ENCODE measurements around the gene TRIM66.

The TRIM66 gene

DNA sequence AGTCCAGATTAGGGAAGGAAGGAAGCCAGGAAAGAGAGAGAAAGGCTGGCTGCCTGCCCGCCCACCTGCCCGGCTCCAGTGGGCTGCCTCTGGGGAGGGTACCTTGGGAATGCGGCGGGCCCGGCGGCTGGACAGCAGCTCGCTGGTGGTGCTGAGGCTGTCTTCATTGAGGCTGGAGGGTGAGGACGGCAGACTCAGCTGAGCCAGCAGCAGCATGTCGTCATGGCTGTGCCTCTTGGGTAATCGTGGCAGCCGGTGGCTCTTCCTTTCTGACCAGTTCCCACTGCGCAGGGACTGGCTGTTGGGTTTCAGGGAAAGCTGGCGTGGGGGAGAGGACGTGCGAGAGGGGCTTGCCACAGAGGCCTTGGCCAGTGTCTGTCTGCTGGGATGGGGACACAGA is 33.0 kb upstream of the TRIM66 start:
- in situ Hi-C loops (cut with HindIII; ENCODE audit: low sequenced_read_pairs), result no loop called here

DNA sequence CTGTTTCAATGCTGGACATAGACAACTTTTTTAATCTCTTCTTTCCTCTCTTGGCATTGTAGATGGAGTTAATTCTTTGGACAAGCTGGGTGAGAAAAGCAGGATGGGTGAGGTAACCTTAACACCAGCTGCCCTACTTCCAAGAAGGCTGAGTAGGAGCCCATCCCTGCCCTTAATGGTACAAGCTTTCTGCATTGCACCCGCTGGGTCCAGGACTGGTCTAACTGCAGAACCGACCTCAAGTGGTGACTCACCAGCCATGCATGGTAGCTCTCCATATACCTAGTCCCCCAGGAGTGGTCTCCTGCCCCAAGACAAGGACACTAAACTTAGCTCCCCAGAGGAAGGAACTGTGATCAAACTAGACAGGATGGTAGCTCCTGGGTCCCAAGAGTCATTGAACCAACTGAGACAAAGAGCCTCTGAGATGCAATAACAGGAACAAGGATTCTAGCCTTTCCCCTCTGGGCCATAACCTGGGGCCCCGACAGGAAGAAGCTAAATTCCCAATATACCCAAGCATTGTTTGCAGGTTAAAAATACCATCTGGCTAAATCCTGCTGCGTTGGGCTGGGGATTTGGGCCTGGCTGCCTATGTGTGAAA is 32.3 kb upstream of the TRIM66 start:
- in situ Hi-C loops (cut with HindIII; ENCODE audit: low sequenced_read_pairs), result no loop called here

DNA sequence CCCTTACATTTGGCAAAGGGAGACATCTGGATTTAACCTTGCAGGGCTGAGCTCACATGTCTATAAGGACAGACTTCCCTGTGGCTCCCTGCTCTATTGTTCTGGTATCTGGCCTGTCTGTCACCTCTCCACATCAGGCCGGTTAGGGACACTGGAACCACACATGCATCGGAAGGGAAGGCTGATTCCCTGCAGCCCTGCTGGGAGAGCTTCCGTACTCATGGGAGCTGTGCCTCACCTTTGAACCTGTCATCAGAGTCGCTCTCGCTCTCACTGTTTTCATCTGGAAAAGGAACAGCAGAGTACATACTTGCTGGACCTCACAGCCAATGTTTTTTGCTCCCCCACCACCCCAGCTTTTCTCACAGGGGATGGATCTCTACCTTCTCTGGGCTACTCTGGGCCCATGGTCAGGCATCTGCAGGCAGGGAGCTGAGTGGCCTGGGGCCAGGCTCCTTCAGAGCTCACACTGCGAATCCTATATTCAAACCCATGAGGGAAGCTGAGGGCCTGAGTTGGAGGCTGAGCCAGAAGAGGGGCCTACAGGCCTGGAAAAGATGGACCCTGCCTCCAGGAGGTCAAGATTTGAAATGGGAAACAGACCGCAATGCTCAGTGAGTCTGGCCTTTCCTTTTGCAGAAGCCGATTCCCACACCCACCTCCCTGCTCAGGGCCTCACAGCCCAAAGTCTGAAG is 31.4 kb upstream of the TRIM66 start:
- in situ Hi-C loops (cut with HindIII; ENCODE audit: low sequenced_read_pairs), result no loop called here

DNA sequence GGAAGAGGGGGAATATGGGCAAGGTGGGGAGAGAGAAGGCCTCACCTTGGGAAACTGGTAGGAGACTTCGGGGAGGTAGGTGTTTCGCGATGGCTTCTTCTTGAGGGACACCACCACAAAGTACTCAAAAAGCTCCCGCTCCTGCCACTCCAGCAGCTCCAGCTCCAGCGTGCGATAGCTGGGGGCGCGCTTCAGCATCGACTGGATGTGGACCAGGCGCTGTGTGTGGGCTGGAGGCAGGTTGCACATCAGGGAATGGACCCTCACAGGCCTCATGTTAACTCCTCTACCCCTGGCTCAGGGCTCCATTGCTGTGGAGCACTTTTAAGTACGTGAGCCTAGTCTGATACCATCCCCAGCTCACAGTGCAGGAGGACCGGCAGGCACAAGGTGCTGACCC is 30.0 kb upstream of the TRIM66 start:
- in situ Hi-C loops (cut with HindIII; ENCODE audit: low sequenced_read_pairs), result no loop called here

DNA sequence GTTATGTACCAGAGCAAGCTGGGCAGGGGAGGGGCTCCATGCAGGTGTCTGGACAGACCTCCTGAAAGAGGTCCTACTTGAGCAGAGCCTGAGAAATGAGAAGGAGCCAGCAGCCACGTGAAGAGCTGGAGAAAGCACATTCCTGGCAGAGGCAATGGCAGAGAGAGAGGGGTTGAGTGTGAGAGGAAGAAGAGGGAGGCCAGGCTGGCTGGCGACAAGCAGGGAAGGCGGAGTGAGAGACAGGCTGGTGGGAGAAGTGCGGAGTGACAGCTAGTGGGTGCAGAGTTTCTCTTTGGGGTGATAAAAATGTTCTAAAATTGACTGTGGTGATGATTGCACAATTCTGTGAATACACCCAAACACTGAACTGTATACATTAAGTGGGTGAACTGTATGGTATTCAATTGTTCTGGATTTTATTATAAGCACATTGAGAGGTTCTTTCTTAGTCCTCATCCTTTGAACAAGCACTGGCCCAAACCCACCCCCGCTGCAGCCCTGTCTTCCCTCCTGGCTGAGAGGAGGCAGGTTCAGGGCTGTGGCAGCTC is 29.5 kb upstream of the TRIM66 start:
- in situ Hi-C loops (cut with HindIII; ENCODE audit: low sequenced_read_pairs), result no loop called here

DNA sequence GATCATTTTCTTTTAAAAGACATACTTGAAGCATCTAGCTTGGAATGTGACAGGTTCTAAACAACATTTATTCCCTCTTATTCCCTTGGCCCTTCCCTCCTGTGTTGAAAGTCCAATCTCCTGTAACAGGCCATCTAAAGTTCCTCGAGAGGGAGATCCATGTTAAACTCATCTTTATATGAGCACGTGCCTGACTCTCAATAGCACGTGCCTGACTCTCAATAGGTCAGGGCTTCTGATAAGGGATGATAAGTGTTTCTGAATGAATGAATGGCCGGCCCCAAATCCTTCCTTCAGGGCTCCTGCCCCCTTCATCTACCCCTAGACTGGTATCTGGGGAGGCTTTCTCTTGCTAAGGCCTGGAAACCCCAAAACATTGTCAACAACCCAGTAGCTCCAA is 27.3 kb upstream of the TRIM66 start:
- in situ Hi-C loops (cut with HindIII; ENCODE audit: low sequenced_read_pairs), result no loop called here

DNA sequence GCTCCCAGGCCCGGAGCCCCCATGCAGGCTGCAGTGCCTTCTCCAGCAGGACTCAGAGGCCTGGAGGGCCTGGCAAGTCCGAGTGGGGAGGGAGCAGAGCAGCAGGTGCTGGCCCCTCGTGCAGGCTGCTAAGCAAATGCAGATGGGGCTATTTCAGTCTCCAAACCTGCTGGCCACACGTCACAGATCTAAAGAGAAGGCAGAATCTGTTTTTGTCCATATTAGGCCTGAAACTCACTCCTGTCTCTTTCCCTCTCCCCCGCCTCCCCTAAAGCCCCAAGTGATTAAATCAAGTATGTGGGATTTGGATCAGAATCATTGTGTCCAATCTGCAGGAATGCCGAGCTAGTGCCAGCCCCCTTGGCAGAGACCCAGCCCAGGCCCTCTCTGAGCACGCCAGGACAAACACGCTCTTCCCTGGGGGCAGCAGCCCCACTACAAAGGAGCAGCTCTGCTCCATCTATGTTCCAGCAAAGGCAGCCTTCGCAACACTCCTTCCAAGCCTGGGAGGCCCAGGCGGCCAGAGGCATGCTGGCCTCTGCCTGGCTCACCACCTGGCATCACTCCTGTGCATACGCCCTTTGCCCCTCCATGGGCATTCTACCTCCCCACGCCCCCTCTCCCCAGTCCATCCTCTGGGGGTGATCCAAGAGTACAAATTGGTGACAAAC is 26.7 kb upstream of the TRIM66 start:
- in situ Hi-C loops (cut with HindIII; ENCODE audit: low sequenced_read_pairs), result no loop called here

DNA sequence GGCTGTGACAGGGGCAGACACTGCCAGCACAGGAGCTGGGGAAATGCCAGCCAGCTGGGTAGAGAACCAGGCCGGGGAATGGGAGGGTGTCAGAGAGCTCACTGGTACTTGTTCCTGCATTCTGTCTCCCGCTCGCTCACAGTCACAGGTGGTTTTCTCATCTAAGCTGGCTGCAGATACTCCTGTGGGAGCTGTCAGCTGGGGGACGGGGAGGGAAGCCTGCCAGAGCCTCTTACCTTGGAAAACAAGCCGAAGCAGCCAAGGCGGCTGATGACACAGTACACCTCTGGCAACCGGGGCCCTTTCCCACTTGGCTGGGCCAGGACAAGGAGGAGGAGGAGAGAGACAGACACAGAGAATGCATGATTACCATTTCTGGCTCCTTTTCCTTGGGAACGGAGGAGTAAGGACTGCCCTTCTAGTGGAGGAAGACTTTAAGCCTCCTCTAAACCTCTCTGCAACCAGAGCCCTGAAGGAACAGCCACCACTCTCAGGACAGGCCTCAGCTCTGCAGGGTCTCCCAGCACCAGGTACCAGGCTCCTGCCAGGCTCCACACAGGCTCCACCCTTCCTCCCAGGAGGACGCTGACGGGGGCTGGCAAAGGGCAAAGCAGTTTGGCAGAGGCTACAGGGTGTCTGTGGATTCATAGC is 25.2 kb upstream of the TRIM66 start:
- in situ Hi-C loops (cut with HindIII; ENCODE audit: low sequenced_read_pairs), result no loop called here

DNA sequence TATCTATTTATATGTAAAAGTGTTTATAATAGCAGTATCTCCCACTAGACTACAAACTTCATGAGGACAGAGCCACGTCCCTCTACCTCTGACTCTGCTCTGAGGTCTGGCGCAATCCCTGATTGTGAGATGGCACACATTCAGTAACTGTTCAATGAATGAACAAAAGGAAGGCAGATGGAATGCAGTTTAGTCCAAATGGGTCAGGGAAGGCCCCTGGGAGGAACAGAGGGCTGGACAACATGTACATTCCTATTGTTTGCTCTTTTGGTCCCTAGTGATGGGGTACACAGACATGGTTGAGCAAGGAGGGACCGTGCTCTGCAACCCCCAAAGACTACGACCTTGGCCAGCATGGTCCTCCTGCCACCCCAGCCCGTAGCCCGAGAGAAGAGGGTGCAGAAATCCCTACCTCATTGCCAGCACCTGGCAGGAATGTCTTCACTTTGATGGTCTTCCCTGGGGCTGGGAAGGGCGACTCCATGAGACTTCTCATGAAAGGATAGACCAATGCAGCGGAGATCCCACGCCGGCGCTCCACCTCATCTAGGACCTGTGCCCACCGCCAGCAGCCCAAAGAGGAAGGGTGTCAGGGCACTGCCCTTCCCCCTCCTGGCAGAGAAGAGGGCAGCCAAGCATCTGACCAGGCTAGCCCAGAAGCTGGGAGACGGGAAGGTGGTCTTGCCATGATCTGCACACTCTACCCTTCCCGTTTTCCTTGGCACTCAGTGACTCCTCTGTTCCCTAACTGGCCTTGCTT is 24.4 kb upstream of the TRIM66 start:
- in situ Hi-C loops (cut with HindIII; ENCODE audit: low sequenced_read_pairs), result no loop called here

DNA sequence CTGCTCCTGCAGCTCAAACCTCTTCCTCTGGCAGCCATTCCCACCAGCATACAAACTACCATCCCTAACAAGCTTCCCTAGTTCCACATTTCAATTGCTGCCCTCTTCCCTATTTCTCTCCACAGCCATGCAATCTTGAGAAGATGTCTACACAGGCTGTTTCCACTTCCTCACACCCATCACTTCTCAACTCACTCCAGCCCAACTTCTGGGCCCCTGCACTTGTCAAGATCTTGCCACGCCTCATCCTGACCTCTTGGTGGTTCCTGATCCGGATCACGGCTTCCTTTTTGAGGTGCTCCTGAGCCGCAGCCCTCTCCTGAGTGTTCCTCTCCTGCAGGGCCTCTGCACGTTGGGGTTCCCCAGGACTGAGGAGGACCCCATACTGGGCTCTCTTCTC is 22.7 kb upstream of the TRIM66 start:
- in situ Hi-C loops (cut with HindIII; ENCODE audit: low sequenced_read_pairs), result no loop called here

DNA sequence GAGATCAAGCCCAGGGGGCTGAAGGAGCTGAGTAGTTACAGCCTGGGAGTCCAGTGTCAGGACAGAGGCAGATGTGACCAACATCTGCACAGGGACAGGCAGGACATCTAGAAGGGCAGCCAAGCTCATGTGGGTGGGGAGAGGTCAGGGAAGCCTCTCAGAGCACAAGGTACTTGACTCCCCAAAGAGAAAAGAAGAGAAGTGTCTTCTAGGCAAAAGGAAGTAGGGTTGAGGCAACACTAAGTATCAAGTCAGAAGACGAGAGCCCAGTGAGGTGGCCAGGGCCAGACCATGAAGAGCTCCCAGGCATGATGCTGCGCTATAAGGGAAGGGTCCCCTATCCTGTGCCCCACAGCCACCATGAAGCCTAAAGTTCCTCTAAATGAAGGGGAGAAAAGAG is 21.7 kb upstream of the TRIM66 start:
- in situ Hi-C loops (cut with HindIII; ENCODE audit: low sequenced_read_pairs), result no loop called here

DNA sequence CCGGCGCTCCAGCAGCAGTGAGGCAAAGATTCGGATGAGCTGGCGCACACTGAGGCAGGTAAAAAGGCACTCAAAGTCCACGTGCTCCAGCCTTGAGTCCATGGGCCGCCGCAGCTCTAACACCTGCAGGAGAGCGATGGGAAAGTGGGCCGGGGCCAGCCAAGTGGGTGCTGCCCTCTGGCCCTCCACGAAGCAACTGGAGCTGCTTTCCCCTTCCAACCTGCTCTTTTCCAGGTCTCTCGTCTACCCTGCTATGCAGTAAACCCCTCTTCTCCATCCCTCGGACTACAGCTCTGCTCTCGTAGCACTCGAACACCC is 20.1 kb upstream of the TRIM66 start:
- in situ Hi-C loops (cut with HindIII; ENCODE audit: low sequenced_read_pairs), result no loop called here

DNA sequence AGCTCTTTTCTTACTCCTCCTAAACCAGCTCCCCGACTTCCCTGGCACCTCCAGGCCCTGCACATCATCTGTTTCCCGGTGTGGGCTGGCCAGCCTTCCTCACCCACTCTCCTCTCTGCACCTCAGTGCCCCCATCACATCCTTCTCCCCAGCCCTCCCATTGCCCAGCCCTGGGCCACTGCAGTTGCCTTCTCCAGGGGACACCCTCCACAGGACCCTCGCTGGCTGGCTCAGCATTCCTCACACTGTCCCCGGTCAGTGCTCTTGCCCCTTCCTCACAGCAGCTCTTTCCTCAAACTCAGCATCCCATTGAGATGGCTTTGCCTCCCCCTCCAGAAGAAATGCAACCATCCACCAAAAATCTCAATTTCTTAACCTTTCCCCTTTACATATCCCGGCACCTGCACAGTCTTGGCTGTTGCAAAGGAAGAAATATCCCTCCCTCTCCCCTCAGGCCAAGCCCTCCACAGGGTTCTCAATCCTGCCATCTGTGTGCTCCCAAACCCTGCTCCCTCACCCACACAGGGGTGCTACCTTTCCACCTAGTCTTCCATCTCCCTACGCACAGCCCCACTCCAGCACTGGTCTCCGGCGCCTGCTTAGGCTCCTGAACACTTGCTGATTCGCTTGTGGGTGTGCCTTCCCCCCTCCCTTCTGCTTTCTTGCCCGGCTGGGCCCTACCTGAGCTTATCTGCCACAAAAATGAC is 19.6 kb upstream of the TRIM66 start:
- in situ Hi-C loops (cut with HindIII; ENCODE audit: low sequenced_read_pairs), result no loop called here

DNA sequence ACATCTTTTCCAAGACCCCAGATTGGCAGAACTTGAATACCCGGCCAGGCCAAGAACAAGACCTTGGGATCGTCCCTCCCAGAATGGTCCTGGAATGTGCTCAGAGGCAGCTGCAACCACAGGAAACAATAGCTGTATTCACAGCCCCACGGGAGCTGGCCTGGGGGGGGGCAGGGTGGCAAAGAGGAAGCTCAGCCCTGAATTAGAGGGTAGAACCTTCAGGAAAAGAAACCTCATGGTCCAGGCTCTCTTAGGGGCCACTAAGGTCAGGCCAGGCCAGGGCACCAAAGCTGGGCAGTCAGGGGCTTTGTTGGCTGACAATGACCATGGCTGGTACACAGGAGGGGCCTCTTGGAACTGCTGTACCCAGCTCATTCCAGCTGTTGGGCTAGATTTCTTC is 17.4 kb upstream of the TRIM66 start:
- in situ Hi-C loops (cut with HindIII; ENCODE audit: low sequenced_read_pairs), result no loop called here

DNA sequence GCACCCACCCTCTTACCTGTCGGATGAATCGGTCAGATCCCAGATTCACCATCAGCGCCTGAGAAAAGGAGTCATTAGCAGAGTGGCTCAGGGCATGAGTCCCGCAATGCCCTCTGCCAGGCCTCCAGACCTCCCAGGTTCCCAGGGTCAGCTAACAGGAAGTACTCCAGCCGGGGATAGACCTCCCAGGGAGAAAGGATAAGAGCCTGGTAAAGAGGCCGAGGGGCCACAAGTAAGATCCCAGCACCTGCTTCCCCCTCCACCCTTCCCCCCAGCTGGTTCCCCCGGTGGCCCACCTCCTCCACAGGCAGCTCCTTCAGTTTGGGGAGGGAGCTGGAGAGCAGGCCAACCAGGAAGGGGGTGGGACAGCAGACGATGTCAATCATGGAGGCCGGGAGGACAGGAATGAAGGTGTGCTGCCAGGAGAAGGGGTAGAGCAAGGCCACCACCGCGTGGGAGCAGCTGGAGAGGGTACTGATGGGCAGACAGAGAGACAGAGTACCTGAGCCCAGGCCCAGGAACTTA is 16.5 kb upstream of the TRIM66 start:
- in situ Hi-C loops (cut with HindIII; ENCODE audit: low sequenced_read_pairs), result no loop called here

DNA sequence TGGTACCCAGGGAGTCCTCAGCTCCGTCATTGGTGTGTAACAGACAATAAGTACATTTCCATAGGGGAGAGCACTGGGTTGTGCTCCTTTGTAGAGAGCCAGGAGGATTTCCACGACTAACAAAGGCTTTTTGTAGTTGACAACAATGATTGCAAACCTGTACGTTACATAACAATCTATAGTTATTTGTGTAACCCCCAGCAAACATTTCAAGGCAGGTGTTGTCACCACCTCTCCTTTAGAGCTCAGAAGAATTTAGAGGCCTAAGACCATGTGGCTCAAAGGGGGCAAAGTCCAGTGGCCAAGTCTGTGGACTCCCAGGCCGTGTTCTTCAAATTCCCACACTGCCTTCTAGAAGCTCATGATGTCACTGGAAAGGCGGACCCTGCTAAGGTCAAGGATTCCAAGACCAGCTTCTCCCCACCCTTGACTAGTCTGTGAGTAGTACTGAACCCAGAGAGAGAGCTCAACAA is 15.9 kb upstream of the TRIM66 start:
- in situ Hi-C loops (cut with HindIII; ENCODE audit: low sequenced_read_pairs), result no loop called here

DNA sequence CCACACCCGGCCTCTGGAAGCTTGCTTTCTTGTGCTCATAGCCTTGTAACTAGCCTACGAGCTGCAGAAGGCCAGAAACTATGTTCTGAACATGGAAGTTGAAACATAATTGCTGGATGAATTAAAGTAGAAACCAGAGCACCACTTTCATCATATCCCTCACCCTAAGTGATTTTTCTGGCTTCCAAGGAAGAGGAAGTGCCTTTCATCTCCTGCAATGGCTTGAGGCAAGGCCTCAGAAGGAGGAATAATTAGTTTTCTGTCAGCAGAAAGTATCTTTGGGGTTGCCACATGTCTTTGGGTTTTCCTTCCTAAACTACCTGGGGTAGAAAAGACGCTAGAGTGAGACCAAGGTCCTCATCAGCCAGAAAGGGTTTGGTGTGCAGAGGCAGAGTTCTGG is 14.6 kb upstream of the TRIM66 start:
- in situ Hi-C loops (cut with HindIII; ENCODE audit: low sequenced_read_pairs), result no loop called here

DNA sequence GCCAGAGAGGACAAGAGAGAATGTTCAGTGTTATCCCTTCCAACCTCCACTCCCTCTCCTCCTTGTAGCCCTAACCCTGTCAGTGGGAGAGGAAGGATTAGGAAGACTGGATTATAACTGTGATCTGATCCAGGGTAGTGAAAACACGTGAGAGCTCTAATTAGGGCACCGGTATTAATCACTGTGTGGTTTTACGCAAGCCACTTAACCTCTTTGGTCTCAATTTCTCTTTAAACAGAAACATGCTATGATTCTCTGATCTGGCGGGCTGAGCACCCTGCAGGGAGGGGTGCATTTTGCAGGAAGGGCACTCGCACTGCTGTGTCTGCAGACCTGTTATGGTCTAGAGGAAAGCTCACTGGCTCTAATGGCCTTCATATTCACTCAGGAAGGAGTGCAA is 11.7 kb upstream of the TRIM66 start:
- in situ Hi-C loops (cut with HindIII; ENCODE audit: low sequenced_read_pairs), result no loop called here

DNA sequence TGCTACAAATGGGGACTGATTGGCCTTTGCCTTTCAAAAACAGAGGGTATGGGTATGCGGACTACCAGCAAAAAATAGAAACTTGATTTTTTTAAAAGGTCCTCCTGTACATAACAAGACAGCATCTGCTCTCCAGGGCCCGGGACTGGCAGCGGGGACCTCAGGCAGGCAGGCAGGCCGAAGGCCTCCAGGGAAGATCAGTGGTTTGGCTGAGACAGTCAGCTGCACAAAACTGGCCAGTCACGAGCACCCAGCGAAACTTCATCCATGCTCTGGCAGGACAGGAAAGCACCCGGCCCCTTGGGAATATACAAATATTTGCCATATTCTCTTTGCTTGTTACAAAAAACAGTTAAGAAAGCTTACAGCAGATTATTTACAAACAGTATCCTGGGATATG is 11.1 kb upstream of the TRIM66 start:
- in situ Hi-C loops (cut with HindIII; ENCODE audit: low sequenced_read_pairs), result no loop called here

DNA sequence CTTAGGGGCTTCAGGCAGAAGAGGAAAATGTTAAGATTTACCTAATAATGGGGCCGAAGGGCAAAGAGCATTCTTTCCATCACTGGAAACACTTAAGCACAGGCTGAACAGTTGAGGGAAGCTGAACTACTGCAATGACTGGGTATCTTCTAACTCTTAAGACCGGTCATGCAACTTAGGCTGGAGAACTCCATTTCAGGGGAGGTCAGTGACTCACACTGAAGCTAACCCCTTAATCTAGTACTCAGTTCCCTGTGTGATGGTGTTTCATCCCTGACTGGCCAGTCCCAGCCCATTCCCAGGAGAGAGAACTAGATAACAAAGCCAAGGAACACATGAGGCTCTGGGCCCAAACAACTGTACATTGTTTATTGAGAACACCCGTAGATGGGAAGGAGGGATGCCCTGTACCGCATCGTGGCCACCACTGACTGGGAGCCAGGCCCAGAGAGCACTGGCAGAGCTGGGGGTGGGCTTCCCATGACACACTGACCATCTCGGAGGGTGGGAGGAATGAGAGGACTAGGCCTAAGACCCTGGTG is 10.6 kb upstream of the TRIM66 start:
- in situ Hi-C loops (cut with HindIII; ENCODE audit: low sequenced_read_pairs), result no loop called here

All from endothelial cell of hepatic sinusoid (primary cell).